GM18502 (cell line): Measurements from ENCODE around the gene FRMD5.

Source experiments
- ATAC-seq: cut with Tn5 transposase; IDR thresholded peaks from one replicate; pipeline ENCODE4 v1.9.1; 2021; ENCODE audit warnings: mild to moderate bottlenecking; ENCODE audit not compliant: unreplicated experiment, poor library complexity

Gene FRMD5

DNA sequence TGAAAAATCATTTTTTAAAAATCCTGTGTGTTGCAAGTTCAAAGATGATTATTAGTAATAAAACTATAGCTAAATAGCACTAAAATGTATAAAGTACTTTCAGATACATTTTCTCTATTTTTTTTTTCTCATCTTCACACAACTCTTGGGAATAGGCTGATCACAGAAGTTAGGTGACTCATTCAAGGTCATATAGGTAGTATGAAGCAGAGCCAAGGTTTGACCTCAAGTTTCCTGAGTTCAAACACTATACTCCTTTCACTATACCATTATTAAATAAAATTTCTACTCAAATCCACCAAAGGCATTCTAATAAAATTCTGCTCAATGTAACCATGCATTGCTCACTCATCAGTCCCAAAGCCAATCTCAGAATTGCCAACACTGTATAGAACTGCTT is 21.3 kb downstream of the FRMD5 start:
- no peak for ATAC-seq

DNA sequence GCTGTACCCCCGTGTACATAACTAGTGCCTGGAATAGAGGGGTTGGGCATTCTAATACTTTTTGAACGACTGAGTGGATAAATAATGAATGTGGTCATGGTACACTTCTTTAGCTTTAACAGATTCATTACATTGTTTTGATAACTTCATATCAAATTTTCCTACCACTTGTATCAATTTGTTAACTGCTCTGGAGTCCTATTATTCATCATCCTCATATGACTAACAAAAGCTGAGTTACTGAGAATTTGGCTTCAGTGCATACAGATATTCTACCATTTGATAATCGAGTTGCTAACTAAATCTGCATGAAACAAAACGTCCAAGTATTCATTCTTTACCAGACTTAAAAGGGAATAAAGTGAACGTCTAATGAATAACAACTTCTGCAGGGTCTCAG is 31.7 kb downstream of the FRMD5 start:
- ATAC-seq: no peak

DNA sequence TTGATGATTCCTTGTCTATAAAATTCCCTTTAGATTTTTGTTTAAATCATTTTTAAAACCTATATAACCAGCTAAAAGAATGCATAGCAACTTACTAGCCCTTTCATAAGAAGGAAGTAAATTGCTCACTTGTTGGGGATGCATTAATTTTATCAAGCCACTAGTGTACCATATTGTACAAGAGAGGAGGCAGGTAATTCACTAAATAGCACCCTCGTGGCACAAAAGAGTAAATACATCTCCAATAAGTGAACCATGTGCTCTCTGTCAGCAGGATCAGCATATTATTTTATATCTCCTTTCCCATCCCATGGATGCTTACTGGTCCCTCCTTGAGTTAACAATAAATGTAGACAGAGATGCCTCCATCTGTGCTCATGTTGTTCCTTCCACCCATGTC is 34.3 kb downstream of the FRMD5 start:
- no peak for ATAC-seq

DNA sequence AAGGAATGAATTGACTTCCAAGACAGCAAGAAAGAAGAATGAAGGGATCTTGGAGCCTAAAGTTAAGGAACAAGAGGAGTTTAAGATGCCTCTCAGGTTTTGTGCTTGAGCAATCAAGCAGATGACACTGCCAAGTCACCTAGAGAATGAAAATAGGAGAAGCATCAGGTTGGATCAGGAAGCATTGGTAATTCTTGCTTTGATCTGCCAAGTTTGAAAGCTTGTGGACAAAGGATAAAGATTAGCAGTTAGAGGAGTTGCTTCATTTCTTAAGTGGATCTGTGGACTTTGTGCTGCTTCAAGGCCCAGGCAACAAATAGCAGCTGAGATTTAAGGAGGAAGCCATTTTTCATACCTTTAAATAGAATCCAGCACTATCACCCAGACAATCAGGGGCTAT is 35.6 kb downstream of the FRMD5 start:
- no peak for ATAC-seq

DNA sequence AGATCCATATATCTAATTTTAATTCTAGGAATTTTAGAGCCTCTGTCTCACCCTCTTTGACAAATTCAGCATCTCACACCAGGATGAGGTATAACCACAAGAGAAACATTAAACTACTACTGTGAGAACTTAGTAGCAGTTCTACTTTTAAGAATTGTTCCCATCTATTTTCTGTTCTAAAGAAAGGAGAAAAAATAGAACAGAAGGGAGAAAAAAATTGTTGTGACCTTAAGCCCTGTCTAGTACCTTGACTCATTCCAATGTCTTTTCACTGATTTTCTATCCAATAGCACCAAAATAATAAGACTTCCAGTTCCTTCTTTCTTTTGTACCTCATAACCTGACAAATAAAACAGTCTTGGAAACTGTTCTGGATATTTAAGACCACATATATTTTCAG is 37.0 kb downstream of the FRMD5 start:
- ATAC-seq: no peak

DNA sequence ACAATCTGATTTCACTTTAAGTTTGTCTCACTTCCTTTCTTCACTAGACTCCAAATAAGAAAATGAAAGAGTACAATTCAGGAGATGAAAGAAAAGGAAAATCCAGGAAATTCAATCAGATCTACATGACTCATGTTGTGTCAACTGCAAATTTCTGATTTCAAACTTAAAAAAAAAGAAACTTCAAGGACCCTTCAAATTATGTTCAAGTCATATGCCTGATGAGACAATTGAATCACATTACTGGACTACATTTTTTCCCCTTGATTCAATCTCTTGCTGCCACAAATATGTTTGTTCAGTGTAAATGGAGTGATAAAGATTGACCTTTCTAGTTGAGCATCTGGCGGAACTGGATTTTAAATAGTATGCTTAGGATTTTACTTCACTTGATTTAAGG is 37.4 kb downstream of the FRMD5 start:
- ATAC-seq: no peak

DNA sequence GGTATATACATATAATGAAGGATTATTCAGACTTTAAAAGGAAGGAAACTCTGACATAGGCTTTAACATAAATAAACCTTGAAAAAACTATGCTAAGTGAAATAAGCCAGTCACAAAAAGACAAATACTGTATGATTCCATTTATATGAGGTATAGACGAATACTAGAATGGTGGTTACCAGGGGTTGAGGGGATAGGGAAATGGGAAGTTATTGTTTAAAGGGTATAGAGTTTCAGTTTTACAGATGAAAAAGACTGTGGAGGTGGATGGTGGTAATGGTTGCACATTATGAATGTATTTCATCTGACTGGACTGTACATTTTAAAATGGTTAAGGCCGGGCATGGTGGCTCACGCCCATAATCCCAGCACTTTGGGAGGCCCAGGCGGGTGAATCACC is 41.7 kb downstream of the FRMD5 start:
- ATAC-seq: no peak

DNA sequence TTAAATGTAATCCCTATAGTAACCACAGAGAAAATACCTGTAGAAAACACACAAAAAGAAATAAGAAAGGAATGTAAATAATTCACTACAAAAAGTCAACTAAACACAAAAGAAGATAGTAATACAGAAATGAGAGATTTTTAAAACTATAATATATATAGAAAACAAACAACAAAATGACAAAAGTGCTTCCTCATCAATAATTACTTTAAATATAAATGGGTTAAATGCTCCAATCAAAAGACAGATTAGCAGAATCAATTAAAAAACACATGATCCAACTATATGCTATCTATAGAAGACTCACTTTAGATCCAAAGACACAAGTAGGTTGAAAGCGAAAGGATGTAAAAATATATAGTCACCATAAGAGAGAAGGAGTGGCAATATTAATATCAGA is 45.8 kb downstream of the FRMD5 start:
- ATAC-seq: no peak

DNA sequence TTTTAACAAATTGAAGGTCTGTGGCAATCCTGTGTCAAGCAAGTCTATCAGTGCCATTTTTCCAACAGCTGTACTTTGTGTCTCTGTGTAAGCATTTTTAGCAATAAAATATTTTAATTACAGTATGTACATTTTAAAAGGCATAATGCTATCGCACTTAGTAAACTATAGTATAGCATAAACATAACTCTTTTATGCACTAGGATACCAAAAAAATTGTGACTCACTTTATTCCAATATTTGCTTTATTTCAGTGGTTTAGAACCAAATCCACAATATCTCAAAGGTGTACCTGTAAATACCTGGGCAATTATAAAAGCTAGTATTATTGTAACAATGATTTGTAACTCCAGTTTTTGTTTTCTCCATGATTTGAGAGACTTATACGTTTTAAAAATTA is 46.5 kb downstream of the FRMD5 start:
- ATAC-seq: no peak

DNA sequence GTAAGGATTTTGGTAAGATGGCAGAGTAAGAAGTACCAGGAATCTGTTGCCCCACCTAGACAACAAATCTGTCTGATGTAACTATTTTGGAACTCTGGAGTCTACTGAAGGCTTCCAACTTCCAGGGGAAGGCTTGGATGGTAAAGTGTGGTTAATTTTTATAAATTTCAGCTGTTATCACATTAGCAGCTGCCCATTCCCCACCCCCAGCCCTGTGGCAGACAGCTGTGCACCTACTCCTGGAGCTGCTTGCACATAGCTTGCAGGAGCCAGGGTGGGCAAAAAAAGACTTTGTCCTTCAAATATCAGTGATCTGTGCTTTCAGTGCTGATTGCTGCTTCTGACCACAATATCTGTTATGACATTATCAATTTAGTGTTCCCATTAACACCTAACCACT is 47.4 kb downstream of the FRMD5 start:
- ATAC-seq: no peak

DNA sequence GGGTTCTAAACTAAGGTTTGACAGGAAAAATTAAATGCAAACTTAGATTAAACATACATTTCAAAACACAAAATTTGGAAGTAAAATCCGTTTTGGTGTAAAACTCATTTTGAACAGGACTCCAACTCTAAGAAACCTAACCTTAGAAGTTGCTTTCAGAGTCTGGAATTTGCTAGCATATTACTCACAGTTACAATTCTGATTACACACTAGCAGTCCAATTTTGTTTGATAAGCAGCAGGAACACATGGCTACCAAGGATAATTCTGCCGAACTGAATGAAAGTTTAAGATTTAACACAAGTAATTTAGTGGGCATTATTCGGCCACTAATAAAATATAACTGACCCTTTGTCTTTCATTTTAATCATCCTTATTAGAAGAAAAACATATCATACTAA is 49.6 kb downstream of the FRMD5 start:
- ATAC-seq: no peak

DNA sequence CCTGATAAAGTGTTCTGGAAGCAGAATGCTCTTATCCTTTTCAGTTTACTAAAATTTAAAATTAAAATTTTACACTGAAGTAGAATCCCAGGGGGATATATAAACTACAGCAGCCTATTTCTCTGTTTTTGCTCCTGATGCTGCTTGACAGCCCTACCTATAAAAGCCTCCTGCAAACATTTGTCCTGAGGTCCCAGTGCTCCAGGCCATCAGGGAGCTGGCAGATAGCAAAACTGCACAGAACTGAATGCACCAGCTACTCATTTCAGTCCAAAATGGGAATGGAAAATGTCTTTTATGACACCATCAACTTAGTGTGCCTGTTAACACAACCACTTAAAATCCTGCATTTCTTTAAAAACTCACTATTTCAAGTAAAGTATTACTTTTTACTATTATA is 50.1 kb downstream of the FRMD5 start:
- no peak for ATAC-seq

DNA sequence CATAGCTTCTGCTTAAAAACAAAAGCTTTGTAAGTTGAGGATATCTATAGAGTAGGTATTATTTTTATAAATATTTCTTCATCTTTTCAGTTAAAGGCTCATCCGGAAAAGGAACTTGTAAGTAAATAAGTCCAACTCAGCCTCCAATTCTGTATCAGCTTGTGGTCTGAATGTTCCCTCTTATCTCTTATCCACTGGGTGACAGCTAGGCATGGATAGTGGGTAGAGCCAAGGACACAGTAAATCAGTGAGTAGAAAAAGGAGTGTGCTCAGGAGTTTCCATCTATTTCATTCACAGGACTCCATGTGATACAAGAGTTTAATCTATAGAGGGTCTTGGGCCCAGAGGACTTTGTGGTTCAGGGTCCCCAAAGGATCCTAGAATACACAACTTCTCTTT is 50.9 kb downstream of the FRMD5 start:
- no peak for ATAC-seq

DNA sequence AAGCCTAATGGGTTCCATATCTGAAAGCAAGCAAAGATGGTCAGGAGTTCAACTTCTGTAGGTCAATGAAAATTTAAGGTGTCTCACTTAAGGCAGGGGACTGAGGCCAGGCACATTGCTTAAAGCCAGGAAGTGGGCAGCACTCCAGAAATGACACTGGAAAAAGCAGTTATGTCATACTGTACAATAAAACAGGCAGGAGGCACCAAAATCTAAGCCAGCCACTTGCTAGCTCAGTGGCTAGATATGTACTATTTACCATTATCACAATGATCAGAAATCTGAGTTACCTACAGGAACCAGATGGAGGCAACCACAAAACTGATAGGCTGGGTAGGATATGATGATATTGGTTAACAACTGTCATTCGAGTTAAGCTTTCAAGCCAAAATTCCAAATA is 57.3 kb downstream of the FRMD5 start:
- ATAC-seq: no peak

DNA sequence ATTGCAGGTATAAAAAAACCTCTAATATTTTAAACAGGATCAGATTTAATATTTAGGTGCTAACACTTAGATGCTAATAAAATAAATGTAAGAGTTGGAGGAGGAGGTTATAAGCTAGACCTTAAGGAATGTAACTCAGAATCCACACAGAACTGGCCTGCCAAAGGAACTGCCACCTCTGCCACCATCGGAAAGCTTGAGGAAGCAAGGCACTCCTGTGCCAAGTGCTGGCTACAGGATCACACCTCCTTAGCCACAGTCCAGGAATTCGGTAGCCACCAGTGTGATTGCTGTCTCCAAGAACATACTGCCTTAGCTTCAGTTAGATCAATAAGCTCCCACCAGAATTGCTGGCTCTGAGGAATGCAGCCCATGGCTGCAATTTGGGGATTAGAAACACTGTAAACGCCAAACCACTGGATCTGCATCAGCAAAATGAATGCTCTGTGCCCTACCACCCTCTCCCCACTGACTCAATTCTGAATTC is 58.0 kb downstream of the FRMD5 start:
- ATAC-seq: no peak

DNA sequence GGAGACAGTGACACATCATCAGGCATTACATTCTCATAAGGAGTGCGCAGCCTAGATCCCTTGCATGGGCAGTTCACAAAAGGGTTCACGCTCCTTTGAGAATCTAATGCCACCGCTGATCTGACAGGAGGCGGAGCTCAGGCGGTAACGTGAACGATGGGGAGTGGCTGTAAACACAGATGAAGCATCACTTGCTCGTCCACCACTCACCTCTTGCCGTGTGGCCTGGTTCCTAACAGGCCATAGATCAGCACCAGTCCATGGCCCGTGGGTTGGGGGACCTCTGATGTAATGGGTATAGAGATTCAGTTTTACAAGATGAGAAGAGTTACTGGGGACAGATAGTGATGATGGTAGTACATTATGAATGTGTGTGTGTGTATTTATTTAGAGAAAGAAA is 63.0 kb downstream of the FRMD5 start:
- ATAC-seq: no peak

DNA sequence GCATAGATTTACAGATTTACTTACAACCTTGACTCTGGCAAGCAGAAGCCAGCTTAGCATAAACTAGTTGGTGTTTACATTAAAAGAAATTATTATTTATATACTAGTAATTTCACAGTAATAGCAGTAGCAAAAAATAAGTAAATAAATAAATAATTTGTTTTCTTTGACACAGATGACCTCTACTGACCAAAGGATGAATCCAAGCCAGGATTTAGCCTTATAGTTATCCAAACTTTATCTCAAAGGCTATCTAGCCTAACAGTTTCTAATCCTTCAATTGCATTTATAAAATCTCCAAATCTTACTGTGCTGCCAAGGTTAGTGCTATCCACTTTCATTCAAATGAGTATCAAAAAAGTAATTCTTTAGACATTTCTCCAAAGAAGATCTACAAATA is 64.3 kb downstream of the FRMD5 start:
- no peak for ATAC-seq

DNA sequence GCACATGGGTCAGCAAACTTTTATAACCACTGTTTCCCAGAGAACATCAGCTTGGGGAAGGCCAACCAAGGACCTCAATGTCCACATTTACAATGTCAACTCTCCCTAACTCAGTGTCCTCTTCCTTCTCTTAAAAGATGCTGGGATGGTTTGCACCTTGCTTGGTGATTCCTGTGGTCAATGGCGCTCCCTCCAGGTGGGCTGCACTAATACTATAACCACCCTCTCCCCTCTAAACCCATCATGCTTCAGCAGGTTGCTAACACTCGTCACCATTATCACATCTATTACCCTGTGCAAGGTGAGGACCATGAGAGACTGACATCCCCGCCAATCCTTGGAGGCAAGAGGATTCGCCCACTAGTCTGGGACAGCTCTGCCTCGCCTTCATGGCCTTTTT is 65.2 kb downstream of the FRMD5 start:
- ATAC-seq: no peak

DNA sequence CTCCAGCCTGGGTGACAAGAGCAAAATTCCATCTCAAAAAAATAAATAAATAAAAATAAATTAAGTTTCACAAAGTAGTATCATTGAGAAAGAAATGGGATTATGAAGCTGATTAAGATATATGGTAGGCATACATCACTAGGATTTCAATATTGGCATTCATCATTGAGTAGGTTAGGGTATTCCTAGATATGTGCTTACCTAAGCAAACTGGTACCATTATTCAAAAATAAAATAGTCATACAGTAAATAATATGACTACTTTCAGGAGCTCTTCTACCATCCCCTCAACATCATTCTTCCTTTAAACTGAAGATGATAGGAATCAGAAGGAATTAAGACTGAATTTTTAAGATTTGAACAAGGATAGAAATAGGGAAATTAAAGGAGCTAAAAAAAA is 66.6 kb downstream of the FRMD5 start:
- no peak for ATAC-seq

DNA sequence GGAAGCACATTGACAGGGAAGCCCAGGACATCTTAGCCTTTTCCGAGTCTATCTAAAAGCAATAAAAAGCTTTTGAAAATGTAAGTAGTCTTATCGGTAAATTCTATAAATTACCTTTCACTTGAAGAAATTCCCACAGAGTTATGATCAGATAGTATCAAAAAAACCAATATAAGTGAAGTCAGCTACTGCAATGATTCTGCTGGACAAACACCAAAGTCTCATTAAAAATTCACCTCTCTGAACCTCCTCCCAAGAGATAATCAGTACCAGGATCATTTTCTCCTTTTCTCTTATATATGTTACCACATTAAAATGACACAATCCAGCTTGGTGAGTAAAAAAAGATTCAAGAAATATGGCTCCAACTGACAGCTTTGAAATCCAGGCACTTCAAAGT is 69.2 kb downstream of the FRMD5 start:
- ATAC-seq: no peak

DNA sequence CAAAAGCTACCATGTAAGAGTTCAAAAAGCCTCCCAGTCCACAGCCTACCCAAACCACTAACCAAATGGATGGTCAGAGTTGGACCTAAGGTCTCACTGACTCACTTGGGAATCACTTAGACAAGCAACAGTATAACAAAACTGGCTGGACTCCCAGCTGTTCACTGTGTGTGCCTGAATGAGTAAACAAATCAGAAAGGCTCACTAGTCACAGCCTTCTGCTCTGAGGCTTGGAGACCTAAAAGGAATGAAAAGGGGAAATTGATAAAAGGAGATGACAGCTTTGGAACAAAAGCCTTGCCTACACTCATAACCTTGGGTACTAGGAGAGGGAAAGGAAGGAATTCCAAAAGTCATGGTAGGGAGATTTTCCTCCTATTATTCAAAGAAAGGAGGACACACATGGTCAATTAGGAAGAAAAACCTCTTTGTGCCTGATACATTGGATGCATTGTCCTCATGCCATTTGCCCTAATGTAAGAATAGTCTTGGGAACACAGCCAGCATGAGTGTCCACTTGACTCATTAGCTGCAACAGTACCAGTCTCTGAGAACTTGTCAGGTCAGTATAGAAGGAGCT is 92.3 kb downstream of the FRMD5 start:
- no peak for ATAC-seq

DNA sequence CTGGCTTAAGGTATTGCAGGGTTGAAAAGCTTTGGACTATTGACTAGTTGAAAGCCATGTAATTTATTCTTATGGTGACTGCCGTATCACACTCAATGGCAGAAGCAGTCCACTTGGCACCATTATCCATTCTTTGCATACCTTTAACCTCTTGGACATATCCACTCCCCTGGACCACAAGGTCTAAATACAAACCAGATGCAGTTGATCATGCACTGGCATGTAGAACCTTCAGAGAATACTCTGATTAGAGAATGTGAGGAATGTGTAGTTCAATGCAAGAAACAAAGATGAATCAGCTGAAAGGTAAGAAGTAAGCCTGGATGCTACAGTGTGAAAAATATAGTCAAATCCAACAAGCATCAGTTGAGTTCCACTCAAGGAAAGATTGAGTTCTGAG is 93.1 kb downstream of the FRMD5 start:
- no peak for ATAC-seq

DNA sequence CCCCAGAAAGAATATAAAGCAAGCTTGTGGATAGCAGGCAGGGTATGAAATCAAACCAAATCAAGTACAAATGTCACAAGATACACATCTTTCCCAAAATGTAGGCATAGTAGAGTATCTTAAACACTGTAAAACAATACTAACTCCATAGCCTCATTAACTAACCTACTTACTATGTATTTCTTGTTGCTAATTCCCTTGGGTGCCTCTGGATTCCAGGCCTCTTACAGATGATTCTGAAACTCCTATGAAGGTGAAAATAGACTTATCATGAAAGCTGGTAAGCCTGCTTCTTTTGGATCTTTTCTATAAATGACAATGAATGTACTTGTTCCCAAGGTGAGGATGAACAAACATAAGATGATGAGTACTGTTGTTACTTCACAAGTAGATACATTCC is 93.8 kb downstream of the FRMD5 start:
- ATAC-seq: no peak
